ENCODE results near the gene PROM2. TPM values are rescaled to one million over a fixed set of nuclear protein-coding genes. Genes with fewer than 3 reads are reported as not detected.

PROM2 gene
- total RNA-seq, 1 donor from 2014 or later = 22.1 TPM

GRCh38 chr2:95282458-95282857 is 8.2 kb downstream of the PROM2 start:
- Mint-ChIP-seq H3K4me1 (no peaks in the 10 kb centered on the region), H3K36me3 (no peaks in the 10 kb centered on the region), H3K27ac (no peak overlapping the region), H3K27me3 (ENCODE audit: low read depth) (no peaks in the 10 kb centered on the region), H3K4me3 (no peak overlapping the region), H3K9me3 (no peaks in the 10 kb centered on the region)
- DNase-seq (ENCODE audit: low spot score in 2 of 2, unreplicated experiment in 2 of 2) = no peak
- TF ChIP-seq CTCF (IDR thresholded peaks at IDR 0.05; ENCODE audit: unreplicated experiment) = no peak

- Mint-ChIP-seq H3K4me1 (no peaks in the 10 kb centered on the region), H3K27ac (no peak overlapping the region), H3K9me3 (no peaks in the 10 kb centered on the region), H3K36me3 (no peaks in the 10 kb centered on the region), H3K27me3 (ENCODE audit: low read depth) (no peaks in the 10 kb centered on the region), H3K4me3 (no peak overlapping the region)
- DNase-seq (ENCODE audit: low spot score in 2 of 2, unreplicated experiment in 2 of 2) = no peak
- no peak for TF ChIP-seq CTCF (IDR thresholded peaks at IDR 0.05; ENCODE audit: unreplicated experiment)
Observed at GRCh38 chr2:95283562-95283961, 9.3 kb downstream of the PROM2 start.

GRCh38 chr2:95284886-95285541 is 10.8 kb downstream of the PROM2 start:
- DNase-seq (ENCODE audit: low spot score in 2 of 2, unreplicated experiment in 2 of 2) = no peak
- Mint-ChIP-seq H3K4me3 (no peak overlapping the region), H3K4me1 (no peaks in the 10 kb centered on the region), H3K36me3 (peaks cover under 1% of the 10 kb centered on the region), H3K9me3 (peaks cover under 1% of the 10 kb centered on the region), H3K27ac (no peak overlapping the region), H3K27me3 (ENCODE audit: low read depth) (no peaks in the 10 kb centered on the region)
- TF ChIP-seq CTCF (IDR thresholded peaks at IDR 0.05; ENCODE audit: unreplicated experiment) = no peak

- no peak for TF ChIP-seq CTCF (IDR thresholded peaks at IDR 0.05; ENCODE audit: unreplicated experiment)
- H3K9me3 Mint-ChIP-seq = peaks cover 6% of the 10 kb centered on the region
- DNase-seq (ENCODE audit: low spot score in 2 of 2, unreplicated experiment in 2 of 2) = no peak
- no peak overlapping the region for H3K27ac Mint-ChIP-seq
- H3K36me3 Mint-ChIP-seq = peaks cover 6% of the 10 kb centered on the region
- H3K27me3 Mint-ChIP-seq (ENCODE audit: low read depth) = no peaks in the 10 kb centered on the region
- no peak overlapping the region for H3K4me3 Mint-ChIP-seq
- no peaks in the 10 kb centered on the region for H3K4me1 Mint-ChIP-seq
Observed at GRCh38 chr2:95285542-95285932, 11.3 kb downstream of the PROM2 start.

- no peak for DNase-seq (ENCODE audit: low spot score in 2 of 2, unreplicated experiment in 2 of 2)
- H3K4me3 Mint-ChIP-seq = no peak overlapping the region
Observed at GRCh38 chr2:95287336-95287735, 13.1 kb downstream of the PROM2 start.

More at GRCh38 chr2:95287336-95287735, 13.1 kb downstream of the PROM2 start:
- peaks cover 15% of the 10 kb centered on the region for H3K36me3 Mint-ChIP-seq
- no peak overlapping the region for H3K27ac Mint-ChIP-seq
- peaks cover 19% of the 10 kb centered on the region for H3K9me3 Mint-ChIP-seq
- TF ChIP-seq CTCF (IDR thresholded peaks at IDR 0.05; ENCODE audit: unreplicated experiment) = no peak
- no peaks in the 10 kb centered on the region for H3K4me1 Mint-ChIP-seq
- no peaks in the 10 kb centered on the region for H3K27me3 Mint-ChIP-seq (ENCODE audit: low read depth)
